Neutrophil (primary cell): ENCODE measurements around the gene GPC5.

Experiments used
- H3K27ac ChIP-seq: fragments of 200-600 bp; sonication (generic); 2 replicates; pipeline ENCODE4 v1.5.1; 2016; ENCODE audit warnings: mild to moderate bottlenecking, moderate library complexity
- H3K27me3 ChIP-seq: fragments of 200-600 bp; sonication (generic); 2 replicates; pipeline ENCODE4 v1.6.0; 2016; ENCODE audit warnings: mild to moderate bottlenecking
- H3K36me3 ChIP-seq: fragments of 200-600 bp; sonication (generic); 2 replicates; pipeline ENCODE4 v1.5.1; 2017
- H3K4me1 ChIP-seq, 2 experiments: fragments of 200-600 bp in 1 of 2; sonication (generic) in 1 of 2; 1 replicate in 1 of 2; 2 replicates in 1 of 2; pipeline versions ENCODE4 v1.5.1 to v1.6.1; 2013 to 2016; ENCODE audit warnings: low read depth in 1 of 2, low read length in 1 of 2, mild to moderate bottlenecking in 1 of 2, moderate library complexity in 1 of 2; ENCODE audit not compliant: control insufficient read depth in 1 of 2, insufficient read depth in 1 of 2
- H3K4me3 ChIP-seq, 2 experiments: fragments of 200-600 bp in 1 of 2; sonication (generic) in 1 of 2; 1 replicate in 1 of 2; 2 replicates in 1 of 2; pipeline ENCODE4 v1.5.1; 2013 to 2016; ENCODE audit warnings: low read depth in 1 of 2, low read length in 1 of 2, mild to moderate bottlenecking in 1 of 2, moderate library complexity in 1 of 2
- H3K9me3 ChIP-seq: fragments of 200-600 bp; sonication (generic); 2 replicates; pipeline ENCODE4 v1.5.1; 2016
- CTCF ChIP-seq: fragments of 200-600 bp; sonication (generic); IDR thresholded peaks from 2 replicates; pipeline ENCODE4 v1.5.1; 2016; ENCODE audit warnings: antibody characterized with exemption

The GPC5 gene

GRCh38 chr13:91520952-91521351 lies 122.5 kb downstream of the GPC5 start:
- no peak overlapping the region for H3K27ac ChIP-seq
- TF ChIP-seq CTCF: no peak

GRCh38 chr13:91523116-91523515 lies 124.7 kb downstream of the GPC5 start:
- Histone ChIP-seq H3K9me3 (no peaks in the 10 kb centered on the region), H3K27me3 (no peaks in the 10 kb centered on the region), H3K4me3 (no peak overlapping the region), H3K27ac (no peak overlapping the region), H3K4me1 (no peaks in the 10 kb centered on the region), H3K36me3 (no peaks in the 10 kb centered on the region)
- no peak for TF ChIP-seq CTCF

More at GRCh38 chr13:91520952-91521351, 122.5 kb downstream of the GPC5 start:
- Histone ChIP-seq H3K4me1 (no peaks in the 10 kb centered on the region), H3K27me3 (no peaks in the 10 kb centered on the region), H3K9me3 (no peaks in the 10 kb centered on the region), H3K4me3 (no peak overlapping the region), H3K36me3 (no peaks in the 10 kb centered on the region)

DNA sequence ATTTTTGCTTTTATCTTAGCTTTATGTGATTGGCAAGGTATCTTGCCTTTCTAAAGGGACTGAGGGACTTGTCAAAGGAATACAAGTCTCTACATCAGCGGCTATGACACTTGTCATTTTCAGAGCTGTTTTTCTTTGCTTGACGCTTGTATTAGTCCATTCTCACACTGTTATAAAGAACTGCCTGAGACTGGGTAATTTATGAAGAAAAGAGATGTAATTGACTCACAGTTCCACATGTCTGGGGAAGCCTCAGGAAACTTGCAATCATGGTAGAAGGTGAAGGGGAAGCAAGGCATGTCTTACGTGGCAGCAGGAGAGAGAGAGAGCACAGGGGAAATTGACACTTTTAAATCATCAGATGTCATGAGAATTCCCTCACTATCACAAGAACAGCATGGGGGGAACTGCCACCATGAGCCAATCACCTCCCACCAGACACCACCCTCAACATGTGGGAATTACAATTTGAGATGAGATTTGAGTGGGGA lies 128.2 kb downstream of the GPC5 start:
- H3K4me3 ChIP-seq: no peak overlapping the region
- no peaks in the 10 kb centered on the region for H3K9me3 ChIP-seq
- no peaks in the 10 kb centered on the region for H3K4me1 ChIP-seq
- no peak for TF ChIP-seq CTCF
- H3K27me3 ChIP-seq: no peaks in the 10 kb centered on the region
- H3K27ac ChIP-seq: no peak overlapping the region
- no peaks in the 10 kb centered on the region for H3K36me3 ChIP-seq

GRCh38 chr13:91529739-91530482 lies 131.5 kb downstream of the GPC5 start:
- Histone ChIP-seq H3K9me3 (no peaks in the 10 kb centered on the region), H3K27me3 (no peaks in the 10 kb centered on the region), H3K4me3 (no peak overlapping the region), H3K36me3 (no peaks in the 10 kb centered on the region), H3K4me1 (no peaks in the 10 kb centered on the region), H3K27ac (no peak overlapping the region)
- TF ChIP-seq CTCF: no peak

DNA sequence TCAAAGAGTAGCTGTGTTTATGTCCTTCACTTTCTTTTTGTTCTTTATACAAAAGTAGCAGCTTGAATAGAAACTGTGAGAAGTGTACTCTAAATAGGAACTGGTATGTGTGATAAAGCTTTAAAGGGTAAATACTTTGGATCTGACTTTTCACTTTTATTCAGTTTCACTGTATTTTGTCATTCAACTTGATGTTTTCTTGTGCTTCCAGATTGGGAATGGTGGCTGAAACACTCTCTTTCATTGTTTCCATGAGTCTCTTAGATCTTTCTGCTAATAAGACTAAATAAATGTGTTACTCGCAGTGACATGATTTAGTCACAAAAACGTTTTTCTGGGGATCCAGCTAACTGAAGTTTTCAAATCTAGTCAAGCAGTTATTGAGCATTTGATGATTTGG lies 133.2 kb downstream of the GPC5 start:
- H3K36me3 ChIP-seq: no peaks in the 10 kb centered on the region

More for the DNA sequence above, 133.2 kb downstream of the GPC5 start:
- TF ChIP-seq CTCF: no peak
- Histone ChIP-seq H3K4me3 (no peak overlapping the region), H3K9me3 (no peaks in the 10 kb centered on the region), H3K27me3 (no peaks in the 10 kb centered on the region), H3K4me1 (no peaks in the 10 kb centered on the region), H3K27ac (no peak overlapping the region)
